EH (cell line): ENCODE data around the gene CAMK2A.
"Not testable (repeated sequence)": the region's sequence is repeated elsewhere in the genome, so short reads cannot be mapped to it uniquely, and the experiment has no call there.

Source experiments
- DNase-seq: peaks from one replicate; pipeline ENCODE4 v3.0.0-alpha.2; 2015; ENCODE audit warnings: low read depth

CAMK2A gene

DNA sequence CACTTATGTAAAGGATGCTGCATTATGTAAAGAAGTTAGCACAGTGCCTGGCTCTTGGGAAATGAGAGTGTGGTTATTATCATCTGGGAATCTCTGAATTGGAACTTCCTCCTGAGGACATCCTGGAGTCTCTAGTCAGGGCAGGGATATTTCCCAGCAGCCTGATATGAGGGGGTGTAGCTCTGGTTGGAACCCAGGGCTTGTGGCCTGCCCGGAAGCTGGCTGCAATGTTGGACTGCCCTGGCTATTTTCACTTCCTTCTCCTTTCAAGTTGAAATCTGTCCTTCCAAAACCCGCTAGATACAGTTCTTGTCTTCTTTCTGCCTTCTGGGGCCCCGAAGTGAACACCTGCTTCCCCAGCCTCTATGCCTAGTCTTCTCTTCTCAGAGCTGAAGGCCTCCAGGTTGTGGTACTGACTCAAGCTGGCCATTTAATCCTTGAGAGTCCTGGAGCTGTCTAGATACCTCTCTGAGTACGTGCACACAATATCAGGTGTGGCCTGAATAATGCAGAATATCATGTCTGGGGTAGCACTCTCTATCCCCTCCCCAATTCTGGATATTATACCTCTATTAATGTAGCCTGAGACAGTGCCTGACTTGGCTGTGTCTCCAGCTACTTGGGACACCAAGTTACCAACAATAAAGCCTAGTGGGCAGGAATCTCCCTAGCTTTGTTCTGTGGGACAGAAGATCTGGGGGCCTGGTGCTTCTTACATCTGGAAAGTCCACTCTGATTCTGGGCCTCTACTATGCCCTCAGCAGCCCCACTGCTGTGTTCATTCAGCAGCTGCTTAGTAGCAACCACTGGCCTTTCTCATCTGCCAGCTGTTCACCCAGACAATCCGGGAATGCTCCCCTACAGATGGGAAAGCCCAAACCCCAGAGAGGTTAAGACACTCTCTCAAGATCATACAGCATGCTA is 54.7 kb downstream of the CAMK2A start:
- DNase-seq, result peak; percentile 19

DNA sequence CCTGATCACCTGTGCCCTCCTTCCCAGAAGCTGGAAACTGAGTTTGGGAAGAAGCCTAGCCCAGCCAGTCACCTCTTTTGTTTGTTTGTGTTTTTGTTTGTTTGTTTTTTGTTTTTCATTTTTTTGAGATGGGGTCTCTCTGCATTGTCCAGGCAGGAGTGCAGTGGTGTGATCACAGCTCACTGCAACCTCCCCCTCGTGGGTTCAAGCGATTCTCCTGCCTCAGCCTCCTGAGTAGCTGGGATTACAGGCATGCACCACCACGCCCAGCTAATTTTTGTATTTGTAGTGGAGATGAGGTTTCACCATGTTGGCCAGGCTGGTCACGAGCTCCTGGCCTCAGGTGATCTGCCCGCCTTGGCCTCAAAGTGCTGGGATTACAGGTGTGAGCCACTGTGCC is 55.9 kb downstream of the CAMK2A start:
- DNase-seq, result not testable (repeated sequence)

GRCh38 chr5:150230842-150231241 is 58.7 kb downstream of the CAMK2A start:
- DNase-seq, result no peak

- DNase-seq, result no peak
These were observed 60.0 kb downstream of the CAMK2A start for GRCh38 chr5:150229571-150229970.

GRCh38 chr5:150227606-150228273 is 61.8 kb downstream of the CAMK2A start:
- DNase-seq, result peak; percentile 73

- DNase-seq, result no peak
These were observed 62.5 kb downstream of the CAMK2A start for GRCh38 chr5:150227036-150227435.

DNA sequence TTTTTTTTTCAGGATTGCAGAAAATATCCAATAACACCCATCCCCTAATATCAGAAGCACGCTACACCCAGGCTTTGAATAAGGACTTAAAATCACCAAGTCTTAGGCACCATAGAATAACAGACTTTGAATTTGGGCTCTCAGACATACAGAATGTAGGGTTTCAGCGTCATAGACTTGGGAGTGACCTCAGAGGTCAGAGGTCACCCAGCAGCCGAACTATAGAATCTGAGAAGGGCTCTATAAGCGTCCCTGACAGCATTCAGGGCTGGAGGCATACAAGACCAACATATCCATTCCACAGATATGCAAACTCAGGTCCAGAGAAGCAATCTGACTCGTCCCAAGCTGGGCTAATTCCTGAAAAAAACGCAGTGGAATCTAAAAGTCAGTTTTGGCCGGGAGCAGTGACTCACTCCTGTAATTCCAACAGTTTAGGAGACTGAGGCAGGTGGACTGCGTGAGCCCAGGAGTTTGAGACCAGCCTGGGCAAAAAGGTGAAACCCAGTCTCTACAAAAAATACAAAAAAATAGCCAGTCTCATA is 65.0 kb downstream of the CAMK2A start:
- peak; percentile 56 for DNase-seq

DNA sequence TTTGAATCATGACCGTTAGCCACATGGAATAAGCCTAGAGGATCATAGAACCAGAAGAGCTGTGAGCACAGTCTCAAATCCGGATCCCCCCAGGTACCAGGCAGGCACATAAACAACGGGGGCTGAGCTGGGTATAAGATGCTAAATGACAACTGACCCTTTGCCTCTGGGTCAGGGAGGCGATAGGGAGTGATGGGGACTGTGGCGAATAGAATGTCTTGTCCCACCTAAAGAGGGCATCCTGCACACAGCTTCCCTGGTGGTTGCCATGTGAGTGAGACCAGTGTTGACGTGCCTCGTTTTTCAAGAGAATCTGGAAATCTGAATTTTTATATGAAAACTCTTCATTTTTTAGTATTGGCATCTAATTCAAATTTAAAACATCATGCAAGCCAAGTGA is 66.1 kb downstream of the CAMK2A start:
- no peak for DNase-seq

DNA sequence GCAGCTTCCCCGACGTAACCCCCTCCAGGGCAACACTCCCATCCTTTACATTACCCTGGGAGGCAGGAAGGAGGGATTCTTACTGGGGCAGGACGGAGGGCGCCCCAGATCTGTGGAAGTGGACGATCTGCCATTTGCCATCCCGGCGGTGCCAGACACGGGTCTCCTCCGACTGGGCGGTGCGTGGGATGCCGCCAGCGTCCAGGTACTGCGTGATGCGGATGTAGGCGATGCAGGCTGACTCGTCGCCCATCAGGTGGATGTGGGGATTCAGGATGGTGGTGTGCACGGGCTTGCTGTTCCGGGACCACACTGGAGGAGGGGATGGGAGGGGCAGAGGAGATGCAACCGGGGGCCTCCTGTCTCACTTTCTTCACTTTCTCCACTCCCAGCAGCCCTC is 66.7 kb downstream of the CAMK2A start:
- DNase-seq, result no peak

DNA sequence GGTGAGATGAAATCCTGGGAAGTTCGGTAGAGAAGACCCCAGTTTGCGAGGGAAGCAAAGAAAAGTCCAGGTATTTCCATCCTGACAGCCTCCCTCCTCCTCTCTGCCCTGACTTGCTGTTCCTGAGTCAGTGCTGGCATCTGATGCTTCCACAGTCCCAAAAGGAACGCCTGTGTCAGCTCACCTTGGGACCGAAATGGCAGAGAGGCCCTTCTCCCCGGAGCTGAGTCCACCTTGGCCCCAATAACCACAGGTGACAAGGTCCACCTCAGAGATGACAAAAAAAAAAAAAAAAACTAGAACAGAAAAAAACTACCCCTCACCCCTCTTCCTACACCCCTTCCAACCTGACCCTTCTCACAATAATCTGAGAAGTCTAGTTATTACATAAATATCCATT is 68.1 kb downstream of the CAMK2A start:
- DNase-seq, result no peak

DNA sequence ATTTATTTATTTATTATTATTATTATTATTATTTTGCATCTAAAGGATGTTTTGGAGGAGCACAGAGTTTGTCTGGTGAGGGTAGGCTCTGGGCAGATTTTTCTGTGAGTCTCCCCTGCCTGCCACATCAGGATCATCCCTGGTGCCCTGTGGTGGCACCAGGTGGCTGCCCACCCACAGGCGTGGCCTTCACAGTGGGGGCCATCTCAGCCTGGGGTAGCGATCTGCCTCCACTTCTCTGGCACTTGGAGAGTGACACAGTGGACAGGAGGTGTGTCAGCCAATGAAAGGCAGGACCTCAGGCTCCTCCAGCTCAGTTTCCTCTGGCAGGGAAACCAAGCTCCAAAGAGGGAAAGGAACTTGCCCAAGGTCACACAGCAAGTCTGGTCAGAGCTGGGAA is 69.7 kb downstream of the CAMK2A start:
- no peak for DNase-seq

DNA sequence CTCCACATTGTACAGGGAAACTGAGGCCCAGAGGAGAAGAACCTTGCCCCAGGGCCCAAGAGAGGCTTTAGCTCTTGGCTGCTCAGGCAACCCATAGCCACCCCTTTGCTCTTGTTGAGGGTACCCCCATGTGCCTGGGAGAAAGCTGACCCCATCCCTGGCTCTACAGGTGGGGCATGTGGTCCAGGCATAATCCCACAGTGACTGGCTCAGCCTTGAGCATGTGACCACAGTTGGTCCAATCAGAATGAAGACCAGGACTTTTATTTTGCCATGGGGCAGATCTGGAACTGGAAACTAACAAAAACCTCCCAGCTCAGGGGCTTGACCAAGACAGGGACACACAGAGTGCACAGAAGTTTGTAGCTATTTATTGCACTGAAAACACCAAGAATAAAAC is 70.4 kb downstream of the CAMK2A start:
- DNase-seq, result no peak

DNA sequence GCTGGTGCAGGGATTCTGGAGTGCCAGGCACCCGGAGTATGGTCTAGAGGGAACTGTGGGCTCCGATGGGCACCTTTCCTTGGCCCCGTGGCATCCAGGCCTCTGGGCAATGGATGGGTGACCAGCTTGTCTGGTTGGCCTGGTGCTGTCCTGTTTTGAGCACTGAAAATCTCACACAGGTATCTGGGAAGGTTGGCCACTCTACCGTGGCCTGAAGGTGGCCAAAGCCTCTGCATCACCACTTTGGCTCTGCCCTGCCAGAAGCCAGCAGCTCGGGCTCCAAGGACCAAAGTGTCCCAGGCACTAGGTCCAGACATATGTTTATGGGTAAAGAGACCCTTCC is 70.9 kb downstream of the CAMK2A start:
- DNase-seq, result no peak

DNA sequence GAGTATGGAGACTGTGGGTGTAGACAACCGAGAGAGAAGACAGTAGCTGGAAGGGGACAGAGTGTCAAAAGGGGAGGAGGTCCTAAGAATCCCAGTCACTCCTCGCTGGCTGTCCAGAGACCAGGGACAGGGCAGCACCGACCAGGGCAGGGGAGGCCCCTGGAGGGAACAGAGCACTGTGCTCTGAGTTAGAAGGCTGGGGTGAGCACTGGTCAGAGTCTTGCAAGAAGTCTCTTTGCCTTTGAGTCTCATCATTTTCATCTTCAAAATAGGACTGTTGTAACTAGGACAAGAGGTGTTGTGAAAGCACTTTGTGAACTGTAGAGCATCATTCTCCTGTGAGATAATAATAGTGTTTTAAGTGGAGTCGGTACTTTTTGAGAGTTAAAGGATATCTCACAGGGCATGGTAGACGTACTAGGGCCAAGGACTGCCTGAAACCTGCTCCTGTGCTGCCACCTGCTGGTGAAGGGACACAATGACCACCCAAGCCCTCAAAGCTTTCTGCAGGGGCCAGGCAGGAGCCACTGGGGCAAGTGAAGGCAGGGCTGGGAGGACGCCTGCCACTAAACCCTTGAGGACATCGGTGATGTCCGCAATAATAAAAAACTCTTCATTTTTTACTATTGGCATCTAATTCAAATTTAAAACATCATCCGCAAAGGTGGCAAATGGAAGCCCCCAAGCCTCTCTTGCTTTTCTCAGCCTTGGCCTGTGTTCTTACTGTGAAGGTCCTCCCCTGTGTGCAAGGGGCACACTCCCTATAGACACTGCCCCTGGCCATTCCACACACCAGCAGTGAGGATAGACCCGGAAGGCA is 71.5 kb downstream of the CAMK2A start:
- peak; percentile 86 for DNase-seq

DNA sequence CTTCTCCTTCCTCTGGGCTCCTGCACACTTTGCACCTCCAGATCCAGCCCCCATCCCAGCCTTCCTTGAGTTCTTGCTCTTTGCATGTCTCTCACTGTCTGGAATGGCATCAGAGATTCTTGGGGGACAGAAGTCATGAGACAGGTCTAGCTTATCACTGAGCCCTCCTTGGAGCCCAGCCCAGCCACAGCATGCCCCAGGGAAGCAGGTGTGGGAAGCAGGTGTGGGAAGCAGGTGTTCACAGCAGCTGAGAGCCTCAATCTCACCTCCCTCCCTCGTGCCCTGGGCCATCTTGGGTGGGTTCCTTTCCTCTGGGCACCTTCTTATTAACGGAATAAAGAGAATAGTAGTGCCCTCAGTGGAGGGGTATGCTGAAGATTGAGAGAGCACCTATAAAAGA is 72.5 kb downstream of the CAMK2A start:
- DNase-seq, result no peak

DNA sequence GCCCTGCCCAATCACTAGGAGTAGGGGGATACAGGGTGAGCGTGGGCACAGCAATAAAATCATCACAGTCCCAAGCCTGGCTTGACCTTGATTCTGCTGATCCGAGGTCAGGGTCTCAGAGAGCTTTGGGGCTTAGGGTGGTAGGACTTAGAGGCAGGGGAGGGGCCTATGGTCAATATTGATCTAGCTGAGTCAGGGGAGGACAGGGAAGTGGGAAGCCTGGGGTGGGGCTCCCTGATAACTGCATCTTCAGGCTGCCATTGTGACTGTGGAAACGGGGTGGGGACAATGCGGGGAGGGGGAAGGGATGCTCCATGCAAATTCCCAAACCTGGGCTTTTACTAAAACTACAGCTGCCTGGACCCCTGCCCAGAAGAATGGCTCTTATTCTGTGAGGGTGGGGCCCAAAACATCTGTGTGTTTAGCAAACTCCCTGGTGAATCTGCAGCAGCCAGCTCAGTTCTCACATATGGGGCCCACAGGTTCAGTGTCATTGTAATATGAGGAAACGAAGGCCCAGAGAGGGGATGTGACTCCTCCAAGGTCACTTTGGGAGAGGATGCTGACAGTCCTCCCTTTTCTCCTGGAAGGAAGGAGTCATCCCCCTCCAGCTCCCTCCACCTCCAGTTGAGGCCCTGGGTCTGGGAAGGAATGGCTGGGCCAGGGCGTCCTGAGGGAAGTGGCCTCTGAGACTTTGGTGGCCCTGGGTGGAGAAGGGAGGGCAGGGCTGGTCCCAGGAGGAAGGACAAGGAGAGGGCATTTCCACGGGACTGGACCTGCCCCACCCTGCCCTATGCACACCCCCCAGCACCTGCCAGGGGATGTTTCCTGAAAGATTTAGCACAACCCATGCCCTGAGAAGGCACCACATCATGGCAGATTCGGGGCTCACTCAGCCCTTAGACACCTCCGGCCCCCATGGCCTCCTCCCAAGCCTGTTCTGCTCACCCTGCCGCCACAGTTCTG is 73.3 kb downstream of the CAMK2A start:
- no peak for DNase-seq

- DNase-seq, result peak; percentile 61
These were observed 75.3 kb downstream of the CAMK2A start for GRCh38 chr5:150214289-150214688.

GRCh38 chr5:150213530-150213929 is 76.0 kb downstream of the CAMK2A start:
- DNase-seq, result peak; percentile 49

DNA sequence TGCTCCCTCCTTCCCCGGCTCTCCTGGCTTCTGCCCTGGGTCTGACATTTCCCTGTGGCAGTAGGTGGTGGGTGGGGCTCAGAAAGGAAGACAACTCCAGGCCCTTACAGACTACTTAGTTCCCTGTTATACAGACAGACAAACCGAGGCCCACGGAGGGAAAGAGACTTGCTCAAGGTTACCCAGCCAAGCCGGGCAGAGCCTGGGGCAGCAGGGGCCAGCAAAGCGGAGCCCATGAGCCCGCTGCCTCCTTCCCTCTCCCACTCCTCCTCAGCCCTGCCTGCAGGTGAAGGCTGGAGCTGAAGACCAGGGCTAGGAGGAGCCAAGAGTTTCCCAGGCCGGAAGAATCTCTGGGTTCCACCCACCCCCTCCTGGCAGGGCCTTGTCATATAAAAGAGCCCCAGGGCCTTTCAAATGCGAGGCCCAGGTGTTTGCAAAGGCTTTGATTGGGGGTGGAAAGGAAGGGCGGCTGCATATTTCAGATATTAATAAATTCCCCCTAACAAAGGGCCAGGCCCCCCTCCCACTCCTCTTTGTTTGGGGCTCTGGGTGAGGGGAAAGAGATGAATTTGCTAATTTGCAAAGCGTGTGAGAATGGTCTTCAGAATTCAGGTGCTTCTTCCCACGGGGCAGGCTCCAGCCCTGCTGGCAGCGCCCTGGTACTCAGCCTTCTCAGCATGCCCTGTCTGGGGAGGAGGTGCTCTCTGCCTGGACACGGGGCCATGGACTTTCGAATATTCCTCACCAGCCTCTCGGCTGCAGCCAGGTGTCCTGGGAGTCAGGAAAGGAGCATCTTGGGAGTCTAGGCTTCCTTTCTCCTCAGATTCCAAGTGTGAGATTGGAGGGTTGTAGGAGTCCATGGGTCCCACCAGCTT is 78.2 kb downstream of the CAMK2A start:
- no peak for DNase-seq

DNA sequence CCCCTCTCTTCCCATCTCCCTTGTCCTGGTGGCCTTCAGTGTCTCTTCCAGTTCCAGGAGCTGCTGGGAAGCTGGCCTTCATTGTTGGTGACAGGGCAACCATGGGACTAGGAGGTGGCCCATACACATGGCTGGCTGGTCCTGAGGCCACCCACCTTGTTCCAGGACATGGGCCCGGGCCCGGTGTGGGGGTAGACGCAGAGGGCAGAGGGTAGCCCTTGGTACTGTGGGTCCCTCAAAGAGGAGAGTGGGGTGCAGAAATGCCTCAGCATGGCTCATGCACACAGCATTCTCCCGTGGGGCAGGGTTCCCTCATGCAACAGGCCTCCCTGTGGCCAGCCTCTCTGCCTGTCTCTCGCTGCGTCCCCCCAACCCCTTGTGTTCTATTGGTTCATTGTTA is 78.9 kb downstream of the CAMK2A start:
- DNase-seq, result no peak
